Left lung (tissue), 10 donors: ENCODE measurements around the gene BAIAP2L1. TPM values are rescaled to one million over a fixed set of nuclear protein-coding genes. Genes with fewer than 3 reads are reported as not detected.
"Not testable (repeated sequence)": the region's sequence is repeated elsewhere in the genome, so short reads cannot be mapped to it uniquely, and the experiment has no call there.

ENCODE experiments used
- ATAC-seq: fragments of 200-7000 bp; cut with Tn5 transposase; one replicate; pipeline ENCODE4 v1.9.1; 2020; ENCODE audit warnings: moderate library complexity
- DNase-seq, 4 donors: peaks; one replicate each; pipeline ENCODE4 v3.0.0-alpha.2; 2013 to 2020
- H3K27ac ChIP-seq, 2 donors: fragments of 200-600 bp; sonication (generic) in 1 of 2; one replicate each; pipeline versions ENCODE4 v1.5.0 to v1.8.0; 2020 to 2021
- H3K27me3 ChIP-seq, 2 donors: fragments of 200-600 bp; sonication (generic) in 1 of 2; one replicate each; pipeline versions ENCODE4 v1.5.0 to v1.8.0; 2020 to 2021
- H3K36me3 ChIP-seq, 2 donors: fragments of 200-600 bp; sonication (generic) in 1 of 2; one replicate each; pipeline versions ENCODE4 v1.5.0 to v1.8.0; 2020 to 2021
- H3K4me1 ChIP-seq, 2 donors: fragments of 200-600 bp; one replicate each; pipeline ENCODE4 v1.8.0; 2021
- H3K4me3 ChIP-seq, 2 donors: fragments of 200-600 bp; sonication (generic) in 1 of 2; one replicate each; pipeline versions ENCODE4 v1.5.0 to v1.8.0; 2020 to 2021; ENCODE audit warnings: mild to moderate bottlenecking in 1 of 2
- H3K9me3 ChIP-seq, 2 donors: fragments of 200-600 bp; sonication (generic) in 1 of 2; one replicate each; pipeline versions ENCODE4 v1.5.0 to v1.8.0; 2020 to 2021
- CTCF ChIP-seq, 2 donors: fragments of 200-600 bp; sonication (generic) in 1 of 2; IDR thresholded peaks; one replicate each; pipeline versions ENCODE4 v1.5.0 to v1.8.0; 2021; ENCODE audit warnings: antibody characterized with exemption in 2 of 2
- intact Hi-C, 2 donors: fragments of 100-400 bp; cut with DNase I; formaldehyde crosslinking; loops; one replicate each; pipeline versions ENCODE4 v1.11.2 to v1.14.2; 2022
- polyA plus RNA-seq, 6 donors: library from polyadenylated mRNA; unstranded; fragments of 120-200 nt; gene quantifications; one replicate each; pipeline ENCODE4 v1.2.1, GENCODE V29; 2013; ENCODE audit not compliant: insufficient read length in 6 of 6
- total RNA-seq, 2 donors: library from RNA; stranded (reverse); fragmentation: NEBNext Ultra II Directional; extraction: Animal tissue kit (Norgen Biotek cat#: 25700); gene quantifications; one replicate each; pipeline ENCODE4 v1.2.1, GENCODE V29; 2021
- donor health status: DM: no; HTN: yes; CAD: no.
- donor health status: DM: no; HTN: no; CAD: no.

BAIAP2L1 gene
- total and polyA plus RNA-seq, 8 donors: 16.6 to 31.8 (median 20.9) TPM

DNA sequence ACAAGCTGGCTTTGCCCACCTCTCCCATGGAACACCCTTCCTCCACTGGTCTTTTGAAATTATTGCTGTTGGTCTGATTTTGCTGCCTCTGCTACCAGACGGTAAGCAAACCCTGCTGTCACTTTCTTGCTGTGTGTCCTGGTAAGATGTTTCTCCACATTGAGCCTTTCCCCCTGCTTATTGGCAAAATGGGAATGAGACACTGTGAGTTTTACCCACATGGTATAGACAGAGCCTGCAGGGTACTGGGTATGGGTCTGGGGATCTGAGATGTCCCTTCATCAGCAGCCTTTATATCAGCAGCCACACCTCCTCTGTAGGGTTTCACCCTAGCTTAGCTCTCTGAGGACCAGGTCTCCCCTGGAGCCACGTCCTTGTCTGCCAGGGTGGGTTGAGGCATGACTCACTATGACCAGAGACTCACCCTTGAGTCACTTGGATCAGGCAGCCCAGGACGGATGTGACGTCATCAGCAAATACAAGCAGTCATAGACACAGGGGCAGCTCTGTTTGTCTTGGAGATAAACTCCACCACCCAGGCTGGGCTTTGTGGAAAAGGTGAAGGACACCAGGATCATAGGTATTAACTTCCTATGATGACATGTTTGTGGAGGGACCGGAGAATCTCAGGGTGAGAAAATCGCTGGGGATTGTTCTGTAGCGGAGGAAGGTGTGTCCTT, 17.9 kb upstream of the BAIAP2L1 start:
- Histone ChIP-seq H3K4me1 (peaks cover 0 to 4% of the 10 kb centered on the region in 2 donors), H3K27me3 (no peaks in the 10 kb centered on the region), H3K9me3 (no peaks in the 10 kb centered on the region), H3K27ac (no peak overlapping the region), H3K4me3 (no peak overlapping the region), H3K36me3 (no peaks in the 10 kb centered on the region)
- DNase-seq (peak in 1 of 4 donors; percentile 61), ATAC-seq (peak; percentile 59)
- intact Hi-C loops: no loop called here
- TF ChIP-seq CTCF (IDR thresholded peaks at IDR 0.05): no peak

GRCh38 chr7:98418271-98418635, 17.4 kb upstream of the BAIAP2L1 start:
- Histone ChIP-seq H3K27ac (no peak overlapping the region), H3K9me3 (no peaks in the 10 kb centered on the region), H3K27me3 (no peaks in the 10 kb centered on the region), H3K4me1 (peaks cover 0 to 4% of the 10 kb centered on the region in 2 donors), H3K36me3 (no peaks in the 10 kb centered on the region), H3K4me3 (no peak overlapping the region)
- DNase-seq: no peak
- no peak for TF ChIP-seq CTCF (IDR thresholded peaks at IDR 0.05)
- no peak for ATAC-seq
- intact Hi-C loops: no loop called here

DNA sequence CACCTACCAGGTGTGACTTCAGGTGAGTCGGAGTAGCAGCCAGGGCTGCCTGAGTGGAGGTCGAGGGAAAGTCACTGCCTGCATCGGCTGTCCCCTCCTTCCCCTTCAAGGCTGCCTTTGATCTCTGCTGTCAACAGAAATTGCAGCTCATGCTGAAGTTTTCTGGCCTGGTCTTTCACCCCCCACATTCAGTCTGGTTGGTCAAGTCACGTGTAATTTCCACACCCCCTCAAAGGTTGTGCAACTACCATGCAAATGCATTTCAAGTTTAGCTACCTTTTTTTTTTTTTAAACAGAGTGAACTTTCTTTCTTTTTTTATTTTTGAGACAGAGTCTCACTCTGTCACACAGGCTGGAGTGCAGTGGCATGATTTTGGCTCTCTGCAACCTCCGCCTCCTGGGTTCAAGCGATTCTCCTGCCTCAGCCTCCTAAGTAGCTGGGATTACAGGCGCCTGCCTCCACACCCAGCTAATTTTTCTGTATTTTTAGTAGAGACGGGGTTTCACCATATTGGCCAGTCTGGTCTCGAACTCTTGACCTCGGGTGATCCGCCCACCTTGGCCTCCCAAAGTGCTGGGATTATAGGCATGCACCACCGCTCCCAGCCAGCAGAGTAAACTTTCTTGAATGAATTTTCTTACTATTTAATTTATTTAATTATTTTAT, 16.8 kb upstream of the BAIAP2L1 start:
- peak in 2 of 4 donors; percentile 42 to 80 for DNase-seq
- peak overlapping the region; percentile 37 to 57 for H3K27ac ChIP-seq

GRCh38 chr7:98414205-98414900, 13.5 kb upstream of the BAIAP2L1 start:
- intact Hi-C loops: no loop called here
- DNase-seq: no peak
- Histone ChIP-seq H3K36me3 (no peaks in the 10 kb centered on the region), H3K9me3 (no peaks in the 10 kb centered on the region), H3K27ac (no peak overlapping the region), H3K4me3 (no peak overlapping the region), H3K4me1 (peaks cover 0 to 4% of the 10 kb centered on the region in 2 donors), H3K27me3 (no peaks in the 10 kb centered on the region)
- TF ChIP-seq CTCF (IDR thresholded peaks at IDR 0.05): no peak
- no peak for ATAC-seq

More for the DNA sequence above, 16.8 kb upstream of the BAIAP2L1 start:
- peak; percentile 63 for ATAC-seq
- H3K4me3 ChIP-seq, H3K36me3 ChIP-seq, H3K27me3 ChIP-seq, H3K4me1 ChIP-seq, intact Hi-C loops, H3K9me3 ChIP-seq: not testable (repeated sequence)

DNA sequence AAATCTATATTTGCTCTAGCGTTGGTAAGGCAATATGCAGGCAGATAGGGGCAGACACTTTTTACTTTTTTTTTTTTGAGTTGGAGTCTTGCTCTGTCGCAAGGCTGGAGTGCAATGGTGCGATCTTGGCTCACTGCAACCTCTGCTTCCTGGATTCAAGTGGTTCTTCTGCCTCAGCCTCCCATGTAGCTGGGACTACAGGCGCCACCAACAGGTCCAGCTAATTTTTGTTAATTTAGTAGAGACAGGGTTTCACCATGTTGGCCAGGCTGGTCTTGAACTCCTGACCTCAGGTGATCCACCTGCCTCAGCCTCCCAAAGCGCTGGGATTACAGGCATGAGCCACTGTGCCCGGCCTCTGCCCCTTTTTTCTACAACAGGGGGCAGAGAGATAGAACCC, 12.8 kb upstream of the BAIAP2L1 start:
- DNase-seq, H3K27ac ChIP-seq, ATAC-seq, H3K9me3 ChIP-seq, H3K36me3 ChIP-seq, H3K27me3 ChIP-seq, intact Hi-C loops, H3K4me1 ChIP-seq, H3K4me3 ChIP-seq: not testable (repeated sequence)

- intact Hi-C loops: loop anchor here in 1 of 2 donors (10.0 kb wide), 1 partner anchor 115 kb away; no protein-coding TSS in a partner anchor
- DNase-seq: no peak
- Histone ChIP-seq H3K9me3 (no peaks in the 10 kb centered on the region), H3K36me3 (no peaks in the 10 kb centered on the region), H3K27me3 (no peaks in the 10 kb centered on the region), H3K4me3 (no peak overlapping the region), H3K27ac (no peak overlapping the region), H3K4me1 (no peaks in the 10 kb centered on the region)
- TF ChIP-seq CTCF (IDR thresholded peaks at IDR 0.05): no peak
- no peak for ATAC-seq
These were observed 9.0 kb upstream of the BAIAP2L1 start for GRCh38 chr7:98409843-98410242.

GRCh38 chr7:98408146-98408545, 7.3 kb upstream of the BAIAP2L1 start:
- H3K4me3 ChIP-seq, H3K36me3 ChIP-seq, H3K27ac ChIP-seq, H3K27me3 ChIP-seq, ATAC-seq, DNase-seq, H3K4me1 ChIP-seq, H3K9me3 ChIP-seq: not testable (repeated sequence)
- intact Hi-C loops: loop anchor here in 1 of 2 donors (10.0 kb wide), 1 partner anchor 113 kb away; no protein-coding TSS in a partner anchor
